Measurements from ENCODE around the gene PICK1. TPM values are rescaled to one million over a fixed set of nuclear protein-coding genes. Genes with fewer than 3 reads are reported as not detected.
"Not testable (repeated sequence)": the region's sequence is repeated elsewhere in the genome, so short reads cannot be mapped to it uniquely, and the experiment has no call there.

Gene PICK1
- total RNA-seq, 1 donor from 2014 or later: 52.0 TPM

DNA sequence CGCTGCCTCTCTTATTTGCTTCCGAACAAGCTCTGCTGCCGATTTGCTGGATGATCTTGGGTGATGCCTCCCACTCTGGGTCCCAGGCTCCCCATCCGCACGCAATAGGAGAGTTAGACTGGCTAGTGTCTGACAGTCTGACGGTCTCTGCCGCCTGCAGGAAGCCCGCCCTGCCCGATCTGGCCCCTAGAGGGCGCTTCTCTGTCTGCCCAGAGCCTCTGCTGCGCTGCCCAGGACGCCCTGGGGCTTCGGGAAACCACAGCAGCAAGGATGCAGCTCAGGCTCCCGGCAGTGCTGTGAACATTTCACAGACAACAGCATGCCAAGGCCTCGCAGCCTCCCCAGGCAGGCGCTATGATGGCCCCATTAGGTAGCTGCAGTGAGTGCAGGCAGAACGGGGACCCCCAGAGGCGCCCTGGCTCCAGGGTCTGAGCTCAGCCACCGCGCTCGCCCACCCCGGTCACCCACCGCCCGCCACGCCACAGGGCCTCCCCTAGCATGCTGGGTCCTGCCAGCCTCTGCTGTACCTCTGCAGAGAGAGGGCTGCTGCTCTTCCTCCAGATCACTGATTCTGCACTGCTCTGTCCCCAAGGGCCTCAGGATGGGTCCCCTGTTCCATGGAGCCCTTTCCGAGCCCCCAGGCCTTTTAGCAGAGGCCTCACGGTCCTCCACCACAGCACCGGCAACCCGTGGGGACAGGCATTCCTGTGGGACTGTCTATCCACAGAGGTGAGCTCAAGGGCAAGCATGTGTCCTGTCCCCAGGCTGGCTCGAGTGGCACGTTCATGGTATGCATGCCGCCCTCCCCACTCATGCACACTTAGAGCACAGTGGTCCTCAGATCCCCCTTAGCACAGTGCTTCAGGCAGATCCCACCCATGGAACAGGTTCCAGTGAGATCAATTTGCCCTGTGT lies 57.5 kb downstream of the PICK1 start:
- peak; percentile 48 for DNase-seq (ENCODE audit: low read depth)

DNA sequence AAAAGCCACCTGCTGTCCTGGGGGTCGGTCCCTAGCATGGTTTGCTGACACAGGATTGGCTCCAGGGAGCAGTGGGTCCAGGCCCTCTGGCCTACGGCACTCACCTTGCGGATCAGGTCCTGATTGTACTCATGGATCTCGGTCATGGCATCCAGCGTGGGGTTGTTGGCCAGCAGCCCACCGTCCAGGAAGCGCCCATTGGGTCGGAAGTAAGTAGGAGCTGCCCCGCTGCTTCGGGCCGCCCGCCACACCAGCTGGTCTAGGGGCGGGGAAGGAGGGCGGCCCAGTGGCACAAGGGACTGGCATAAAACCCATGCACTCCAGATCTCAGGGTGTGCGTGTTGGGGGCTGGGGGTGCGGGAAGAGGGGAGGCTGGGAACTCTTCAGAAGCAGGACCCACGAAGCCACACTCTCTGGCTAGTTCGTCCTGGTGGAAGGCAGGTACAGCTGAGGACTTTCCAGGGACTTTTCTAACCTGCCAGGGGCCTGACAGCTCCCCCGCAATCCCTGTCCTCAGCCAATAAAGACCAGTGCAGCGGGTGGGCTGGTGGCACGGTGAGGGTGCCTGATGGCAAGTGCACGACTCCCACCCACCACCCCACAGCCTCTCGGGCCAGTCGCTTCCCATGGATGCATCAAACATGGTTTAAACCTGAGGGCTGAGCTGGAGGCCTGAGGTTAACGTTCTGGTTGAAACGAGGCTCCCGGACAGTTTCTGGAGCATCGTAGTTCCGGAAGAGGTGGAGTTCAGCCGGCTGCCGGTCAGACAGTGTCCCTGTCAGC lies 58.4 kb downstream of the PICK1 start:
- no peak for DNase-seq (ENCODE audit: low read depth)

DNA sequence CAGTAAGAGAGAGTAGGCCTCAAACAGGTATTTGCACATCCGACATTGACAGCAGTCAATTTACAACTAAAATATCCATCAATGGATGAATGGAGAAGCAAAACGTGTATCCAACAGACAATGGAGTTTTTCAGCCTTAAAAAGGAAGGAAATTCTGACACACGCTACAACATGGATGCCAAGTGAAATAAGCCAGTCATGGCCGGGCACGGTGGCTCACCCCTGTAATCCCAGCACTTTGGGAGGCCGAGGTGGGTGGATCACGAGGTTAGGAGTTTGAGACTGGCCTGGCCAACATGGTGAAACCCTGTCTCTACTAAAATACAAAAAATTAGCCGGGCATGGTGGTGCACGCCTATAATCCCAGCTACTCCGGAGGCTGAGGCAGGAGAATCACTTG lies 60.4 kb downstream of the PICK1 start:
- not testable (repeated sequence) for DNase-seq (ENCODE audit: low read depth)

- no peak for DNase-seq (ENCODE audit: low read depth)
These were observed 61.0 kb downstream of the PICK1 start for GRCh38 chr22:38118182-38118581.

- not testable (repeated sequence) for DNase-seq (ENCODE audit: low read depth)
These were observed 61.5 kb downstream of the PICK1 start for GRCh38 chr22:38118747-38119146.

- no peak for DNase-seq (ENCODE audit: low read depth)
These were observed 63.3 kb downstream of the PICK1 start for GRCh38 chr22:38120359-38121110.

- no peak for DNase-seq (ENCODE audit: low read depth)
These were observed 65.4 kb downstream of the PICK1 start for GRCh38 chr22:38122616-38123015.

DNA sequence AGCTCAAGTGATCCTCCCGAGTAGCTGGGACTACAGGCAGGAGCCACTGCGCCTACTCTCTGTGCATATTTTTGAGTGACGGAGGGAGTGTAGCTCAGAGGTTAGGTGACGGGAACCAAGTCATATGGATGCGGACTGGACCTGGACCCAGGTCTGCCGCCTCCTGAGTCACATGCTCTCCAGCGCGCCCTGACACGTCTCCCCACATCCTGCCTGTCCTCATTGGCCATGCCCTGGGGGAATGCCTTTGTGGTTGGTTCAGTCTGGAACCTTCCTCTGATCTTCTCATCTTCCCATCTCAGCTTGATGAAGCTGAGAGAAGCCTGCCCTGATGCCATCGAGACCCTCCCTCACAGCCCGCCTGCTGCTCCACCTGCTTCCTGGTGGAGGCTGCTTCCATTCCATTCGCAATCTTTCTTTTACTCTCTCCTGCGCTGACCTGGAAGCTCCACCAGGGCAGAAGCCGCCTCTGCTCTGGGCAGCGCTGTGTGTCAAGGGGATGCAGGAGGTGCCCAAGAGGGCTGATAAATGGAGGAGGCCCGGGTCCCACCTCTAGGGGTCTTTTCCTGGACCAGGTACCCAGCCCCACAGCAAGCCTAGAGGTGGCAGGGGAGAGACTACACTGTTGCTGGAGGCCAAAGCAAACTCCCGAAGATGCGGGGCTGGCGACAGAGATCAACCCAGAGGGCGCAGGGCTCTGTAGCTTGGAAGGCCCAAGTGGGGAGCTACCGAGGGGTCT lies 67.2 kb downstream of the PICK1 start:
- no peak for DNase-seq (ENCODE audit: low read depth)

GRCh38 chr22:38125038-38125610 lies 67.9 kb downstream of the PICK1 start:
- no peak for DNase-seq (ENCODE audit: low read depth)

Other genes starting within 250 kb of the PICK1 start
- 9.9 and 24.7 TPM in 2 replicates for gene GCAT, start 249.5 kb upstream of the PICK1 start, total RNA-seq
- gene GALR3, start 234.0 kb upstream of the PICK1 start, total RNA-seq: 0.35 TPM in 1 of 2 replicates, not detected in the other
- 32.8 and 45.7 TPM in 2 replicates for gene ANKRD54, start 213.1 kb upstream of the PICK1 start, total RNA-seq
- 278 and 409 TPM in 2 replicates for gene EIF3L, start 208.0 kb upstream of the PICK1 start, total RNA-seq
- gene MICALL1, start 151.1 kb upstream of the PICK1 start, total RNA-seq: 35.9 and 65.0 TPM in 2 replicates
- 0.05 TPM in 1 of 2 replicates, not detected in the other for gene C22orf23, start 103.8 kb upstream of the PICK1 start, total RNA-seq
- 14.2 and 37.9 TPM in 2 replicates for gene POLR2F, start 103.7 kb upstream of the PICK1 start, total RNA-seq
- not detected in 2 replicates for gene SOX10, start 72.8 kb upstream of the PICK1 start, total RNA-seq
- not detected in 2 replicates for gene SLC16A8, start 26.8 kb downstream of the PICK1 start, total RNA-seq
- 0.85 and 1.9 TPM in 2 replicates for gene BAIAP2L2, start 53.3 kb downstream of the PICK1 start, total RNA-seq
- gene PLA2G6, start 124.4 kb downstream of the PICK1 start, total RNA-seq: 5.2 and 25.0 TPM in 2 replicates
- gene MAFF, start 144.6 kb downstream of the PICK1 start, total RNA-seq: 18.1 and 34.2 TPM in 2 replicates
- 16.5 and 67.5 TPM in 2 replicates for gene TMEM184B, start 215.6 kb downstream of the PICK1 start, total RNA-seq